Pons (tissue), 1 donor: Measurements from ENCODE around the gene CHTF8.
"Not testable (repeated sequence)": the region's sequence is repeated elsewhere in the genome, so short reads cannot be mapped to it uniquely, and the experiment has no call there.

Experiments used
- DNase-seq: peaks from one replicate; pipeline ENCODE4 v3.0.0-alpha.2; 2016; ENCODE audit warnings: low spot score

Gene CHTF8

DNA sequence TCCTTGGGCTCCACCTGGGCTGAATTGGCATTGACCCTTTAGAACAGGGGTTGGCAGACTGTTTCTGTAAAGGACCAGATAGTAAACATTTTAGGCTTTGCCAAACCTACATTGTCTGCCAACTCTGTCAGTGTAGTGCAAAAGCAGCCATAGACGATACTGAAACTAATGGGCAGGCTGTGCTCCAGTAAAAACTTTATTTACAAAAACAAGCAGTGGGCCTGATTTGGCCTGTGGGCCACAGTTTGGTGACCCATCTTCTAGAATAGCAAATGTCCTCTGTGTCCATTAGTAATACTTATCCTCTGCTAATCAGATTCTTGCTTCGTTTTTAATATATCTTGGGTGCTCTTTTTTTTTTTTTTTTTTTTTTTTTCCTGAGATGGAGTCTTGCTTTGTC, 6.2 kb upstream of the CHTF8 start:
- no peak for DNase-seq

DNA sequence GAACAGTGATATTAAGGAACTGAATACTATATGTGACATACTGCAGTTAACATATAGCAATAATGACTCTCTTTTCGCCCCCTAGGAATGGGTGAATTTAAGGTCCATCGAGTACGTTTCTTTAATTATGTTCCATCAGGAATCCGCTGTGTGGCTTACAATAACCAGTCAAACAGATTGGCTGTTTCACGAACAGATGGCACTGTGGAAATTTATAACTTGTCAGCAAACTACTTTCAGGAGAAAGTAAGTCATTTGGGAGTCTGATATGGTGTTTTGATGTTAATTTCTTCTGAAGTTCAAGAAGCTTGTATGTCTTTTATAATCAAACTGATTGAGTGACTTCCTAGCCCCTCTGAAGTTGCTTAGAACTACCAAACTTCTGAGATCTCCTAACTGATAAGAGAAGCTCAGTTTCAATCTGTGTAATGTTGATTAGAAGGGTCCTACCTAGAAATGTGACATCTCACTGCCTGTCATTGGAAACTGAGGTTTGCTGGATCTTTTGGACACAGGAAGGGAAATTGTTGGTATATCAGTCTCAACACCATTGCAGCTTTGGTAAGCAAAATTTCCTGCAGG, 1.1 kb upstream of the CHTF8 start:
- DNase-seq, result no peak

DNA sequence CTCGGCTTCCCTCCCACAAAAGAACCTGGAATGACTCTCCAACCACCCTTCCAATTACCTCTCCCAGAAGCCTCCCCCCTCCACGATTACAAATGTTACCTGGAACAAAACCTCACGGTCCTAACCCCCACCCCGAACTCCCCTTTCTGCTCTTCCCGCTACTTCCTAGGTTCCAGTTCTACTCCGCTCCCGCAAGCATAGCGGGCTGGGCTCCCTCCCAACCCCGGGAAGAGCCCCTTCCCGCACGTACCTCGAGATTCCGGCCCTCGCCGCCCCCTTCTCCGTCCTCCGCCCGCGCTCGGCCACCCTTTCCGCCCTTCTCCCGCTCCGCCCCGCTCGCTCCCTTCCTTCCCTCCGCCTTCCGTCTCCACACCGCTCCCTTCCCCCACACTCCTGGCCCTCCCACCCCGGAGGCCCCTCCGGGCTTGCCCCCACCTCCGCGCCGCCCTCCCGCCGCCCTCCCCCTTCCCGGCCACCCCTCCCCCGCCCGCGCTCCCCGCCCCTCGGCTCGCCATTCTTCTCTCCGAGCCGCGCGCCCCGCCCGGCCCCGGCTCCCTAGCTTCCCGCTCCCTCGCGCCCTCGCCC, 457 bp downstream of the CHTF8 start:
- DNase-seq, result no peak

DNA sequence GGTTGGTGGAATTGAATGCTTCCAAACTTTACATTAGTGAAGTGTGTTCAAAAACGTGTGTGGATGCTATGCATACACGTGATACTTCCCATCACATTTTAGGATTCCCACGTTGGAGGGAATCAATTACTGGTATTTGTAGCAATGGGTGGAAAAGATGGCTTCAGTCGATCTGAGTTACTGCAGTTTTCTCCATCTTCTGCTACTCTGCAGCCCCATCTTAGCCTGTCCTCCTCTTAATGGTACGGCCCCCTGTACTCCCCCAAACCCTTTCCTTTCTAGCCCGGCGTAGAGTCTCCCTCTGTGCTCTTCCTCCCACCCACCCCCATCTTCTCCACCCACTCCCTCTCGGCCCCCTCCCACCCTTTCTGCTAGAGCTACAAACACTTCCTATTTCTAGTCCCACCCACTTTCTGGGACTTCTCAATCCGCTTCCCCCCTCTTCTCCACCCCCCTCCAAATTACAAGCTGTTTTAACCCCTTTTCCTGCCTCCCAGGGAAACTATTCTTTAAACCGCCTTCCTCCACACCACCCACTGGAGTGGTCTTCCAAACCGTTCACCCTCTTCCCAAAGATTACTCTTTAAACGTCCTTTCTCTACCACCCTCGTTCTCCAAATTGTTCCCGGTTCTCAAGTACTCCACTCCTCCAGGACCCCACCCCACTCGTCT, 1.1 kb downstream of the CHTF8 start:
- DNase-seq, result peak; percentile 29

DNA sequence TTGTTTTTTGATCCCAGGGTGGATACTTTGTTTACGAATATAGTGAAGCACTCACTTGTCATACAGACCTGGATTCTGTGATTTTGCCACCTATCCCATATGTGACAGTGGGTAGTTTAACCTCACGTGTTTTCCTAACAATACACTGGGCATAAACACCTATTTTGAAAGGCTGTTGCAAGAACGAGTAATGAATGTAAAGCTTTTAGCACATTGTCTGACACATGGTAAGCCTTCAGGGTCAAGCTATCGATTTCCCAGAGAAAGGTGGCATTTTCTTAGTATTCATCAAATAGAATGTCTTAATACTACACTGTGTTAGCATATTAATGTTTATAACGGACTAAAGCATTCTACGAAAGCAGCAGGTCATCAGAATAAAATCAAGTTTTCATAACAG, 1.9 kb downstream of the CHTF8 start:
- DNase-seq, result no peak

DNA sequence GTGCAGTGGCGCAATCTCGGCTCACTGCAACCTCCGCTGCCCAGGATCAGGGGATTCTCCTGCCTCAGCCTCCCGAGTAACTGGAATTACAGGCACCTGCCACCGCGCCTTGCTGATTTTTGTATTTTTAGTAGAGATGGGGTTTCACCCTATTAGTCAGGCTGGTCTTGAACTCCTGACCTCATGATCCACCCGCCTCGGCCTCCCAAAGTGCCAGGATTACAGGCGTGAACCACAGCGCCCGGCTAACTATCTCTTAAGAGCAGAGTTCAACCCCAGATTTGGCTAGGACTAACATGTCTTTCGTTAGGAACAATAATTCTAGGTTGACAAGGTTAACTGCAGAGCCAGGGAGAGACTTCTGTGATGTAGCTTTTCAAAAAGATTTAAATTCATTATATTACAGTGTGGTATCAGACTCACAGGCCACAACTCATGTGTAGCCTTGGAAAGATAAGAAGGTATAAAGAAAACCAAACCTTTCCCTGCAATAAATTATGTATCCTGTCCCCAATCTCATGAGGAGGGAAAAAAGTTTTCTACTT, 4.3 kb downstream of the CHTF8 start:
- DNase-seq, result no peak

DNA sequence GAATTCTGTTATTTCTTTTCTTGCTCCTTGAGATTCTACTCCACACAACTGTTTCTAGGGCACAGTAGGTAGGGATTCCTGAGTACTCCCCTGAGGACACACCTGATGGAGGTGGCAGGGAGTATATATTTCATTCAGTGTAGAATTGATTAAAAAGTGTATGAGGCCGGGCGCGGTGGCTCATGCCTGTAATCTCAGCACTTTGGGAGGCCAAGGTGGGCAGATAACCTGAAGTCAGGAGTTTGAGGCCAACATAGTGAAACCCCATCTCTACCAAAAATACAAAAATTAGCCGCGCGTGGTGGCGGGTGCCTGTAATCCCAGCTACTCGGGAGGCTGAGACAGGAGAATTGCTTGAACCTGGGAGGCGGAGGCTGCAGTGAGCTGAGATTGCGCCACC, 5.6 kb downstream of the CHTF8 start:
- not testable (repeated sequence) for DNase-seq

DNA sequence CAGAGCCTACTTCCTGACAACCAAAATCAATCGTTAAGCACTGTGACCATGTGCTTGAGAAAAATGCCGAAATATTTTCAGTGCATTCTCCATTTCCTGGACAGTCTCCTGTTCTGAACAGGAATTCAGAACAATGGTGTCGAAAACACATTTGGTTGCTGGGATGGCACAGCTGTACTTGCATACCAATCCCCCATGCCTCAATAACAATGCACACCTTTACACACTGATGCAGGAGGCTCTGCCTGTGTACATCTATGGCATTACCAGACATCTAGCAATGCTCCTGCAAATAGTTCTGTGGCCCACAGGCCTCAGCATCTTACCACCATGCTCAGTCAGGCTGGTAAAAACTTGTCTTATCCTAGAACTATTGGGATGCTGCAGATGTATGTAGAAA, 6.2 kb downstream of the CHTF8 start:
- DNase-seq, result no peak

DNA sequence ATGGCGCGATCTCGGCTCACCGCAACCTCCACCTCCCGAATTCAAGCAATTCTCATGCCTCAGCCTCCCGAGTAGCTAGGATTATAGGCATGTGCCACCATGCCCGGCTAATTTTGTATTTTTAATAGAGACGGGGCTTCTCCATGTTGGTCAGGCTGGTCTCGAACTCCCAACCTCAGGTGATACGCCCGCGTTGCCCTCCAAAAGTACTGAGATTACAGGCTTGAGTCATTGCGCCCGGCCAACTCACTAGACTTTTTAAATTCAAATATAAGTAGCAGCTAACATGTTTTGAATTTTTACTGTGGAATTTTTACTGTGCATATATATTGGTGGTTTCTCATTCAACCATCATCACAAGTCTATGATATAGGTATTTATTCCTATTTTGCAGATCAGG, 7.4 kb downstream of the CHTF8 start:
- not testable (repeated sequence) for DNase-seq

DNA sequence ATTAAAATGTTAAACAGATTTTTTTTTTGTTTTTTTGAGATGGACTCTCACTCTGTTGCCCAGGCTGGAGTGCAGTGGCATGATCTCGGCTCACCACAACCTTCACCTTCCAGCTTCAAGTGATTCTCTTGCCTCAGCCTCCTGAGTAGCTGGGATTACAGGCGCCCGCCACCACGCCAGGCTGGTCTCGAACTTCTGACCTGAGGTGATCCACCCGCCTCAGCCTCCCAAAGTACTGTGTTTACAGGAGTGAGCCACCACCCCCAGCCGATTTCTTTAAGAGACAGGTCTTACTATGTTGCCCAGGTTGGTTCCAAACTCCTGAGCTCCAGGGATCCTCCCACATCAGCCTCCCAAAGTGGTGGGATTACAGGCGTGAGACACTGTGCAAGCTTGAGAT, 8.0 kb downstream of the CHTF8 start:
- not testable (repeated sequence) for DNase-seq

DNA sequence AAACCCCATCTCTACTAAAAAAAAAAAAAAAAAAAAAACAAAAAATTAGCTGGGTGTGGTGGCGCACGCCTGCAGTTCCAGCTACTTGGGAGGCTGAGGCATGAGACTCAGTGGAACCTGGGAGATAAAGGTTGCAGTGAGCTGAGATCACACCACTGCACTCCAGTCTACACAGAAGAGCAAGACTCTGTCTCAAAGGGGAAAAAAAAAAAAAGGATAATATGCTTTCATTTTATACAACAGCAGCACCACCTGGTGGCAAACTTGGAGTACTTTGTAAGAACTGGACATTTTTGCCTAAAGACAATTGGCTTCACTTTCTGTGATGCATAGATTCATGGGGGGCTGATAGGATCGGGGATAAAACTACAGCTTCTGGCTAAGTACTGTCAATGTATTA, 8.5 kb downstream of the CHTF8 start:
- DNase-seq, result peak; percentile 73

DNA sequence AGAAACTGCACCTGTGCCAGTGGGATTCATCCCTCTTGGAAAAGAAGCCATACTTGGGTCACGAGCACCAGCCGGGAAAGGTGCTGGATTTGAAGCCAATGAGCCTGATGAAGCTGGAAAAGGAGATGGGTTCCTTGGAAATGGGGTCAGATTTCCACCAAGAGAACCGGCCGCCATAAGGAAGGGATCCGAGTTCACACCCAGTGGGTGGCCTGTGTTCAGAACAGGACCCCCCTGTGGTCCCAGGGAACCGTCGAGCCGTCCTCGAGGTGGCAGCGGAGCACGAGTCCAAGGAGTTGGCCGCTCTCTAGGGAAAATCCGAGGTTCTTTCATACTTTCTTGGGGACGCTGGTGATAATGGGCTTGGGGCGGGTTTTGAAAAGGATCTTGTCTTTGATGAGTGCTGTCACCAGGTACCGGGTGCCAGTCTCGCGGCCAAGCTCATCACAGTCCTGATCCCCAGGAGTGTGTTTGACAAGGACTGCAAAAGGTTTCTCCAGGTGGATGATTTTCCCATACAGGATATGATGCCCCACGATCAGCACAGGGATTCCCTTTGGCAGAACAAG, 12.2 kb downstream of the CHTF8 start:
- DNase-seq, result no peak

DNA sequence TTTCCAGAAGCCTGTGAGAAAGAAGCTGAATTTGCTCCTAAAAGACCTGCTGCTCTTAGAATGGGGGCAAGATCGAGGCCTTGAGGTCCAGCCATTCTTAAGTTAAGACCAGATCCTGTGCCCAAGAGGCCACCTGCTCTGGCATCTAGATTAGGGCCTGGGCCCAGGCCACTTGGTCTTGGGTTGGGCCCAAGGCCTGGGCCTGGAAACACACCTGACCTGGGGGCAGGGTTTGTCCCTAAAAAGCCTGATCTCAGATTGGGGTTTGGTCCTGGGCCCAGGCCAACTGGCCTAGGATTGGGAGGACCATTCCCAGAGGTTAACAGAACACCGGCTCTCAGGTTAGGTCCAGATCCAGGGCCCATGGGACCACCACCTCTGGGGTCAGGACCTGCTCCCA, 12.9 kb downstream of the CHTF8 start:
- DNase-seq, result no peak

DNA sequence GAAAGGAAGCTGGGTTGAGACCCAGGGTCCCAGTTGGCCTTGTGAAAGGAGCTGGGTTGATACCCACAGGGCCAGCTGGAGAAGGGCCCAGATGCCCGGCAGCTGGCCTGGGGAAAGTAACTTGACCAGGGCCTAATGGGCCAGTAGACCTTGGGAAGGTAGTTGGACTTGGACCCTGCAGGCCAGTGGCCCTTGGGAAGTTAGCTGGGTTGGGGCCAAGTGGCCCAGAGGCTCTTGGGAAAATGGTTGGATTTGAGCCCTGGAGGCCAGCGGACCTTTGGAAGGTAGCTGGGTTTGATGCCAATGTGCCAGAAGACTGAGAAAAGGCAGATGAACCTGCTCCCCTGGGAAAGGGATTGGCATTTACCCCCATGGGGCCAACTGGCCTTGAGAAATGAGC, 13.4 kb downstream of the CHTF8 start:
- DNase-seq, result no peak

DNA sequence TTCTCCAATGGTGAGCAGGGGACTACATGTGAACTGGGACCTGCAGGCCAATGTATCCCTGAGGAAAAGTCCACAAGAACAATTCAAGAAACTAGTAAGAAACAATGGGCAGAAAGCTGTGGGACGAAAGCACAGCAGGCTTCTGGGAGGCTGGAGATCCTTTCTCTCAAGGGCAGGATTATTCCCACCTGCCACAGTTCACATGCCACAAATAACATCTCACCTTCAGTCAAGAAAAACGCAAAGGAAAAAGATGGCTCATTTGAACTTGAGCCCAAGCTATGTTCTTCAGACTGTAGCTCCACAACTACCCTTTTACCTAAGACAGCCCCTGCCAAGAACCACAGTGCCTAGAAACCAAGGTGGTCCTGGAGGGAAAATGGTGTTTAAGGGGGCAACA, 13.9 kb downstream of the CHTF8 start:
- no peak for DNase-seq

DNA sequence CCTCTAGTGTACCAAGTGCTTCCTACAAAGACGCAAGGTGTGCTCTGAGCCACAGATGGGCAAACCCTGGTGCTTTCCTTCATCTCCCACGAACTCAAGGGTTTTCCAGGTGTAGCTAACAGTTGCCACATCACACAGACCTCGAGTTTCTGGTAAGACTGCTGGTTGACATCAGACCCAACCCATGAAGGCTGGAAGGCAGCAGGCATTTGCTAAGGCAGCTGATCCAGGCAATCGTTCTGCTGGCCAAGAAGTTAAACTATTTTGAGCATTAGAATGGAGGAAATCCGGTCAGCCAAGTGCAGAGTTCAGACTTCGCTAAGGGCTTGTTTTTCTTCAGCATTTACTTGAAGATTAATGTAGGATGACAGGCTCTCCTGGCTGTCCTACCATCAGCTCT, 15.5 kb downstream of the CHTF8 start:
- no peak for DNase-seq

DNA sequence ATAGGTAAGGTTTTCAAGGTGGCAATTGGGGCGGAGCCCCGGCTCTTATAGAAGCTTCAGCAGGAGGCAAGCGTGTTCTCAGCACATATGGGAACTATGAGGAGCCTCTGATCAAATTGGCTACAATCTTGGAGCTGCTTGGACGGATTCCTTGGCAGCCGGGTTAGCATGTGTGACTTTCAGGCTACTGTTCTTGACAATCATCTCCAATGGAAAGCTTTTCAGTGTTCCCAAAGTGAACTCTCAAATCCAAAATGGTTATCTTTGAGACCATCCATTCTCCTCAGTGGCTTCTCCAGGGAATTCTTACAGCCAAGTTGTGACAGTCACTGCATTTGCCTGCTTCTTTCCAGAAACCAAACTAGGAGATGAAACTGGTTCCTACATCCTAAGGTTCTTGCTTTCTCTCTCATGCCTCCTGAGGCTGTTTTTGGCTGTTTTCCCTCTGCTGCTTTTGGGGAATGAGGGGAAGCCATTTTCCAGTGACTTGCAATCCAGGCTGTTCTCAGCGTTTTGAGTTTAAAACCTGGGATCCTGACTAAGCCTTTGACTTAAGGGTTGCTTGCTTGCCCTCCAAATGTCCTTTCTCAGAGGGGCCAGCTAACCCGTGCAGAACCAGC, 16.0 kb downstream of the CHTF8 start:
- DNase-seq, result no peak

DNA sequence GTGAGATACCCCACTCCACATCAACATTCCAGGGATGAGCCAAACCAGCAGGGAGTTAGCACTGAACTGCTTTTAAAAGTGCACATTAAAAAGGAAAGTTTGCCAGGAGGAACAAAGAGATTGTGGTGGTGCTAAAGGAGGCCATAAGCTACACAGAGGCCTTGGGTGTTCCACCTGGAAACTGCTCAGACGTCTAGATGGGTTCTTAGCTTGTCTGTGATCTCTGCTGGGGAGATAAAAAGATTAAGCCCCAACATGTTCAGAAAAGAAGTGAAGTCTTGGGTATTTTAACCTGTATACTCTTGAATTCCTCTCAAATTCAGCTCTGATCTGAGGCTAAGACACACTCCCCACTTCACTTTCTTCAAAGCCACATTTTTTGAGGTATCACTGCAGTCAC, 16.6 kb downstream of the CHTF8 start:
- DNase-seq, result no peak

DNA sequence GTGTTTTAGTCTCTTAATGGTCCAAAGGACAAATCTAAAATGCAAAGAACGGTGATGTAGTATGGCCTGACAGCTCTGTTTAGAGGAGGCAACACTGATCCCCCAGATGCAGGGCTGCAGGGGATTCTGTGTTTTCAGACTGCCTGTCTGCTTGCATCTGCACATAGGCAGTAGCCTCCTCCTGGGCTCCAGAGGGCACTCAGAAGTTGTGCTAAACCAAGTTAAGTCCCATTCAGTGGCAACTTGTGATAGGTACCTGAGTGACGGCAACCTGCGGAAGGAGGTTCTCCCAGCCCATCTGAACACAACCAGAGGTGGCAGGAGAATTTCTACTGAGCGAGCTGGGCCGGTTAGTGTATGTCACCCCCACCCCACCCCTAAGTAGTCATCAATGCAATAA, 17.0 kb downstream of the CHTF8 start:
- DNase-seq, result no peak

DNA sequence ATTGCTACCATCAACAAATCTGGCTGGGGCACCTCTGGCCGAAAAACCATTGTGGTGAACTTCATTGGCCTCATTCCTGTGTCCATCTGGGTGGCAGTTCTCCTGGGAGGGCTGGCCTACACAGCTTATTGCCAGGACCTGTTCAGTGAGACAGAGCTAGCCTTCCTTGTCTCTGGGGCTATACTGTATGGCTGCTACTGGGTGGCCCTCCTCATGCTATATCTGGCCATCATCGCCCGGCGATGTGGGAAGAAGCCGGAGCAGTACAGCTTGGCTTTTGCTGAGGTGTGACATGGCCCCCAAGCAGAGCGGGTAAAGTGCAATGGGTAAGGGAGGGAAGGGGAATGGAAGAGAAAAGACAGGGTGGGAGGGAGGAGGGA, 17.4 kb downstream of the CHTF8 start:
- no peak for DNase-seq

DNA sequence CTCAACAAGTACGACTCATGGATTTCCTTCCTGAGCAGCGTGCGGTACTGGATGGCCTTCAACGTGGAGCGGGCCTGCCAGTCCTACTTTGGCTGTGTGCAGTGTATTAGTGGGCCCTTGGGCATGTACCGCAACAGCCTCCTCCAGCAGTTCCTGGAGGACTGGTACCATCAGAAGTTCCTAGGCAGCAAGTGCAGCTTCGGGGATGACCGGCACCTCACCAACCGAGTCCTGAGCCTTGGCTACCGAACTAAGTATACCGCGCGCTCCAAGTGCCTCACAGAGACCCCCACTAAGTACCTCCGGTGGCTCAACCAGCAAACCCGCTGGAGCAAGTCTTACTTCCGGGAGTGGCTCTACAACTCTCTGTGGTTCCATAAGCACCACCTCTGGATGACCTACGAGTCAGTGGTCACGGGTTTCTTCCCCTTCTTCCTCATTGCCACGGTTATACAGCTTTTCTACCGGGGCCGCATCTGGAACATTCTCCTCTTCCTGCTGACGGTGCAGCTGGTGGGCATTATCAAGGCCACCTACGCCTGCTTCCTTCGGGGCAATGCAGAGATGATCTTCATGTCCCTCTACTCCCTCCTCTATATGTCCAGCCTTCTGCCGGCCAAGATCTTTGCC, 17.9 kb downstream of the CHTF8 start:
- DNase-seq, result no peak

DNA sequence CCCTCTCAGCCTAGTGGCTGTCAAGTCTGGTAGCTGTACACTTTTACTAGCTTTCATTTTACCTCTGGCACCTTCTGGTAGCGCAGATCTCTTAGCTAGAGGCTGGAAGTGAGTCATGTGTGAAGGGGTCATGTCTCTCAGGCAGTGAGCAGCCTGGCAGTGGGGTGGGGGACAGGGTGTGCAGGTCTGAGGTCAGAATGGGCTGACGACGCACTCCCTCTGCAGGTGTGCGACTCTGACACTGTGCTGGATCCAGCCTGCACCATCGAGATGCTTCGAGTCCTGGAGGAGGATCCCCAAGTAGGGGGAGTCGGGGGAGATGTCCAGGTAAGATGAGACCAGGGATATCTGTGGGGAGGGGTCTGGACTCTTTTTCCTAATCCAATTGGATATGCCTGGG, 19.2 kb downstream of the CHTF8 start:
- no peak for DNase-seq
